H9 (cell line): Measurements from ENCODE around the gene CCDC142. TPM values are rescaled to one million over a fixed set of nuclear protein-coding genes. Genes with fewer than 3 reads are reported as not detected.

Experiments
- DNase-seq: peaks from one replicate; pipeline ENCODE4 v3.0.0-alpha.2; 2017
- H2AFZ ChIP-seq: one replicate; pipeline ENCODE4 v1.6.1; 2013; ENCODE audit warnings: mild to moderate bottlenecking, low read length, control low read depth, moderate library complexity
- H2AK5ac ChIP-seq: 2 replicates; pipeline ENCODE4 v1.6.1; 2013; ENCODE audit warnings: low read length, control low read depth, mixed read lengths; ENCODE audit not compliant: insufficient read length
- H2BK120ac ChIP-seq: one replicate; pipeline ENCODE4 v1.6.1; 2013; ENCODE audit warnings: low read depth, mild to moderate bottlenecking, low read length, control low read depth, inconsistent platforms; ENCODE audit not compliant: poor library complexity, severe bottlenecking
- H2BK12ac ChIP-seq: 2 replicates; pipeline ENCODE4 v1.6.1; 2013; ENCODE audit warnings: low read length, control low read depth, mixed read lengths, low read depth; ENCODE audit not compliant: insufficient read length
- H2BK15ac ChIP-seq: 2 replicates; pipeline ENCODE4 v1.6.1; 2013; ENCODE audit warnings: low read depth, low read length, control low read depth
- H2BK20ac ChIP-seq: one replicate; pipeline ENCODE4 v1.6.1; 2013; ENCODE audit warnings: low read depth, mild to moderate bottlenecking, low read length, control low read depth, inconsistent platforms; ENCODE audit not compliant: poor library complexity, severe bottlenecking
- H2BK5ac ChIP-seq: 2 replicates; pipeline ENCODE4 v1.6.1; 2013; ENCODE audit warnings: low read length, control low read depth, mixed read lengths; ENCODE audit not compliant: insufficient read length
- H3K14ac ChIP-seq: 2 replicates; pipeline ENCODE4 v1.6.1; 2013; ENCODE audit warnings: low read length, control low read depth; ENCODE audit not compliant: insufficient read depth
- H3K18ac ChIP-seq: 2 replicates; pipeline ENCODE4 v1.6.1; 2013; ENCODE audit warnings: low read depth, mild to moderate bottlenecking, mixed read lengths, low read length, control low read depth; ENCODE audit not compliant: insufficient read length
- H3K23ac ChIP-seq: 2 replicates; pipeline ENCODE4 v1.6.1; 2013; ENCODE audit warnings: low read length, control low read depth, mixed read lengths, low read depth; ENCODE audit not compliant: insufficient read length
- H3K23me2 ChIP-seq: 2 replicates; pipeline ENCODE4 v1.6.1; 2013; ENCODE audit warnings: low read depth, mild to moderate bottlenecking, mixed read lengths, low read length, control low read depth; ENCODE audit not compliant: insufficient read length, poor library complexity, severe bottlenecking
- H3K27ac ChIP-seq: 2 replicates; pipeline ENCODE4 v1.5.1; 2013; ENCODE audit warnings: low read length, control low read depth, mixed read lengths, low read depth; ENCODE audit not compliant: insufficient read length
- H3K27me3 ChIP-seq: 2 replicates; pipeline ENCODE4 v1.6.1; 2013; ENCODE audit warnings: low read length, control low read depth, inconsistent platforms; ENCODE audit not compliant: insufficient read depth
- H3K4ac ChIP-seq: 2 replicates; pipeline ENCODE4 v1.6.1; 2013; ENCODE audit warnings: low read depth, mild to moderate bottlenecking, control low read depth, inconsistent platforms, low read length, moderate library complexity
- H3K4me1 ChIP-seq: 2 replicates; pipeline ENCODE4 v1.6.1; 2013; ENCODE audit warnings: low read length, control low read depth, inconsistent platforms; ENCODE audit not compliant: insufficient read depth
- H3K4me2 ChIP-seq: 2 replicates; pipeline ENCODE4 v1.6.1; 2013; ENCODE audit warnings: low read length, control low read depth, mixed read lengths; ENCODE audit not compliant: insufficient read length, insufficient read depth
- H3K56ac ChIP-seq: 2 replicates; pipeline ENCODE4 v1.6.1; 2013; ENCODE audit warnings: low read depth, mild to moderate bottlenecking, mixed read lengths, low read length, control low read depth; ENCODE audit not compliant: insufficient read length
- H3K79me1 ChIP-seq: 2 replicates; pipeline ENCODE4 v1.6.1; 2013; ENCODE audit warnings: low read depth, mild to moderate bottlenecking, moderate library complexity, low read length, control low read depth, inconsistent platforms; ENCODE audit not compliant: insufficient read depth, poor library complexity, severe bottlenecking
- H3K79me2 ChIP-seq: 2 replicates; pipeline ENCODE4 v1.6.1; 2013; ENCODE audit warnings: low read length, control low read depth, inconsistent platforms; ENCODE audit not compliant: insufficient read depth
- H3K9ac ChIP-seq: 2 replicates; pipeline ENCODE4 v1.6.1; 2013; ENCODE audit warnings: low read length, control low read depth, mixed read lengths; ENCODE audit not compliant: insufficient read length; ENCODE audit errors: extremely low read depth
- H3K9me3 ChIP-seq: one replicate; pipeline ENCODE4 v1.6.1; 2013; ENCODE audit warnings: low read depth, low read length, inconsistent platforms; ENCODE audit not compliant: control insufficient read depth
- H3T11ph ChIP-seq: one replicate; pipeline ENCODE4 v1.6.1; 2013; ENCODE audit warnings: mild to moderate bottlenecking, low read length, control low read depth, inconsistent platforms
- H4K20me1 ChIP-seq: one replicate; pipeline ENCODE4 v1.6.1; 2013; ENCODE audit not compliant: control insufficient read depth, insufficient read length, insufficient read depth
- H4K5ac ChIP-seq: 2 replicates; pipeline ENCODE4 v1.6.1; 2013; ENCODE audit warnings: low read depth, mild to moderate bottlenecking, mixed read lengths, low read length, control low read depth; ENCODE audit not compliant: insufficient read length
- H4K8ac ChIP-seq: replicated peaks from 2 replicates; pipeline ENCODE4 v1.6.1; 2013; ENCODE audit warnings: low read length, control low read depth, mixed read lengths, low read depth; ENCODE audit not compliant: insufficient read length
- H4K91ac ChIP-seq: 2 replicates; pipeline ENCODE4 v1.6.1; 2013; ENCODE audit warnings: low read depth, mild to moderate bottlenecking, moderate library complexity, mixed read lengths, low read length, control low read depth; ENCODE audit not compliant: insufficient read length
- H3K27ac Mint-ChIP-seq, 3 experiments: 2 replicates in 2 of 3; 3 replicates in 1 of 3; pipeline ENCODE4 v1.8.0; 2020 to 2021; ENCODE audit warnings: mixed read lengths in 3 of 3, mild to moderate bottlenecking in 1 of 3, moderate library complexity in 1 of 3
- H3K27me3 Mint-ChIP-seq: 2 replicates; pipeline ENCODE4 v1.8.0; 2021; ENCODE audit warnings: low read depth, mild to moderate bottlenecking, moderate library complexity, mixed read lengths
- H3K36me3 Mint-ChIP-seq, 3 experiments: 2 replicates in 2 of 3; 3 replicates in 1 of 3; pipeline ENCODE4 v1.8.0; 2020 to 2021; ENCODE audit warnings: low read depth in 3 of 3, mixed read lengths in 3 of 3; ENCODE audit not compliant: insufficient read depth in 1 of 3
- H3K4me1 Mint-ChIP-seq, 2 experiments: 2 replicates each; pipeline ENCODE4 v1.8.0; 2020; ENCODE audit warnings: mixed read lengths in 2 of 2
- H3K4me3 Mint-ChIP-seq, 2 experiments: 2 replicates in 1 of 2; 3 replicates in 1 of 2; pipeline ENCODE4 v1.8.0; 2020 to 2021; ENCODE audit warnings: mild to moderate bottlenecking in 2 of 2, mixed read lengths in 2 of 2, moderate library complexity in 1 of 2
- H3K9me3 Mint-ChIP-seq, 2 experiments: 2 replicates in 1 of 2; 3 replicates in 1 of 2; pipeline ENCODE4 v1.8.0; 2020; ENCODE audit warnings: mild to moderate bottlenecking in 2 of 2, mixed read lengths in 2 of 2, moderate library complexity in 1 of 2
- CTCF ChIP-seq: fragments of 200-600 bp; sonication (generic); conservative IDR thresholded peaks from 3 replicates; pipeline ENCODE4 v1.8.0; 2021; ENCODE audit warnings: antibody characterized with exemption, mild to moderate bottlenecking
- WGBS: extraction: QIAGEN DNeasy Blood & Tissue Kit; methylation state at CpG from one replicate; pipeline ENCODE4 v1.1.7; 2013; ENCODE audit warnings: missing lambda C conversion rate, low lambda C conversion rate, mixed read lengths; ENCODE audit not compliant: insufficient read length; ENCODE audit errors: extremely low coverage; 5-methylcytosine and 5-hydroxymethylcytosine counted together
- total RNA-seq: library from RNA; stranded (reverse); gene quantifications from 2 replicates; pipeline ENCODE4 v1.2.1, GENCODE V29; 2021

CCDC142 gene
- total RNA-seq, 1 experiment from 2014 or later = 21.5 TPM

GRCh38 chr2:74439803-74440377, 42.9 kb downstream of the CCDC142 start:
- no peak overlapping the region for H3K27ac ChIP-seq
- peak overlapping the region; percentile 38 for H2BK5ac ChIP-seq
- Mint-ChIP-seq H3K4me1 (peaks cover 31 to 43% of the 10 kb centered on the region in 2 experiments), H3K4me3 (peak overlapping the region; percentile 95 to 99), H3K27me3 (peaks cover 11% of the 10 kb centered on the region), H3K27ac (peak overlapping the region; percentile 75 to 98 (median 90); a peak in 6 of 7 replicates), H3K9me3 (no peaks in the 10 kb centered on the region), H3K36me3 (peaks cover 11 to 26% (median 23%) of the 10 kb centered on the region in 3 experiments)
- H4K91ac ChIP-seq = no peak overlapping the region
- no peak overlapping the region for H3K4ac ChIP-seq
- H4K8ac ChIP-seq = no peak overlapping the region
- H3K4me2 ChIP-seq = peak overlapping the region; percentile 80
- peaks cover 11% of the 10 kb centered on the region for H3K23me2 ChIP-seq
- no peak overlapping the region for H2BK20ac ChIP-seq
- H3K79me2 ChIP-seq = peaks cover 21% of the 10 kb centered on the region; the same call in 1 of the 2 replicates
- H3K18ac ChIP-seq = peak overlapping the region; percentile 36
- WGBS = no CpG with 5 or more reads among the region's 14 CpGs
- no peak for DNase-seq
- H3K4me1 ChIP-seq = peaks cover 3% of the 10 kb centered on the region; the same call in 1 of the 2 replicates
- H2AFZ ChIP-seq = no peak overlapping the region
- H2BK15ac ChIP-seq = no peak overlapping the region
- H3K9ac ChIP-seq = peak overlapping the region; percentile 65
- peaks cover 7% of the 10 kb centered on the region for H3K79me1 ChIP-seq
- H4K20me1 ChIP-seq = no peaks in the 10 kb centered on the region
- no peak overlapping the region for H3K56ac ChIP-seq
- H2BK12ac ChIP-seq = no peak overlapping the region
- H3T11ph ChIP-seq = no peak overlapping the region
- no peaks in the 10 kb centered on the region for H3K27me3 ChIP-seq
- H3K14ac ChIP-seq = peak overlapping the region; percentile 86
- no peak overlapping the region for H2BK120ac ChIP-seq
- no peak overlapping the region for H3K23ac ChIP-seq
- no peak for TF ChIP-seq CTCF
- no peaks in the 10 kb centered on the region for H3K9me3 ChIP-seq
- no peak overlapping the region for H2AK5ac ChIP-seq
- H4K5ac ChIP-seq = no peak overlapping the region
